GM18909 (cell line): ENCODE data around the gene PTBP2.

Experiments used
- ATAC-seq: cut with Tn5 transposase; IDR thresholded peaks from one replicate; pipeline ENCODE4 v1.9.1; 2021; ENCODE audit warnings: mild to moderate bottlenecking; ENCODE audit not compliant: unreplicated experiment, poor library complexity

PTBP2 gene

GRCh38 chr1:96815914-96816313, 94.3 kb downstream of the PTBP2 start:
- ATAC-seq = no peak

DNA sequence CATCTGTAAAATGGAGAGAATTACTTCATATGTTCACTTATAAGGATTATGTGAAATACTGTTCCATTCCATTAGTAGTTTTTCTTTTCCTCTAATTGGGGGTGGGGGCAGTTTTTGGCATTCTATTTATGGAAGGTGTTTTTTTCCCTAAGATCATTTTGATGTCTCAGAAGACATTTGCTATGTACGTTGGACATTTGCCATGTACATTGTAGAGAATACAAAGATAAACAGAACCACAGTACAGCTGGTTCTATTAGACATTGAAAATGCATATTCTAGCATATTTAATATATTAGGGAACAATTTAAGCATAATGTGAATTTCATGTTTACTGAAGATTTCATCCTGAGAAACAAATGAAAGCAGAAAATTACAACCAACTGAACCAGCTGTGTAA, 98.5 kb downstream of the PTBP2 start:
- ATAC-seq = no peak

DNA sequence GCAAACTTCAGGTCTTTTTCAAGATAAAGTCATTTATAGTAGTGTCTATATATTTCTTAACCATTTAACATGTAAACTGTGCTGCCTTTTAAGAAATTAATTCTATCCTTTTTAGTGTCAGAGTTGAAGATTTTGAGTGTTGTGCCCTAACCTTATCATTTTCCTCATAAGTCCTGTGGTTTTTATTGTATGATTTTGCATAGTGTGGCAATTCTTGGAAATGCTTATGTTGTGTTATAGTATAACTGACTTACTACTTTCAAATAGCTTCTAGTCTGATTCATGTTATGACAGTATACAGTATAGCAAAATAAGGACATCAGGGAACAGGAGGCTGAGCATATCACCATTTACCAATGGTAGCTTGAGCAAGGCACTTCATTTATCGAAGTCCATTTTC, 99.1 kb downstream of the PTBP2 start:
- no peak for ATAC-seq

DNA sequence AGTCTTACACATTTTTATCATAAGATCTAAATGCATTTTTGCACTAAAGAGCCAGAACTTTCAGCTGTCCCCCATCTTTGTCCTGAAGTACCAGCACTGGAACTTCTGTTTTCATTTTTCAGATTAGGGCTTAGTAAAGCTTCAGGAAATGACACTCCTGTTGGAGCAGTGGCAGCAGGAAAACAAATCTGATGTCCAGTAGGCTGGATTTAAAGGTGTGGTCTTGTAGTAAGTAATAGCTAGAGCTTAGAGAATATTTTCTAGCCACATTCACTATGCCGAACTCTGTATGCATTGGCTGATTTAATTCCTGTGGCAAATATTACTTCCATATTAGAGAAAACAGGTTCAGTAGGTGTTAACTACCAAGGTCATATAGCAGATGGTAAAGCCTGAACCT, 103.6 kb downstream of the PTBP2 start:
- ATAC-seq = no peak

DNA sequence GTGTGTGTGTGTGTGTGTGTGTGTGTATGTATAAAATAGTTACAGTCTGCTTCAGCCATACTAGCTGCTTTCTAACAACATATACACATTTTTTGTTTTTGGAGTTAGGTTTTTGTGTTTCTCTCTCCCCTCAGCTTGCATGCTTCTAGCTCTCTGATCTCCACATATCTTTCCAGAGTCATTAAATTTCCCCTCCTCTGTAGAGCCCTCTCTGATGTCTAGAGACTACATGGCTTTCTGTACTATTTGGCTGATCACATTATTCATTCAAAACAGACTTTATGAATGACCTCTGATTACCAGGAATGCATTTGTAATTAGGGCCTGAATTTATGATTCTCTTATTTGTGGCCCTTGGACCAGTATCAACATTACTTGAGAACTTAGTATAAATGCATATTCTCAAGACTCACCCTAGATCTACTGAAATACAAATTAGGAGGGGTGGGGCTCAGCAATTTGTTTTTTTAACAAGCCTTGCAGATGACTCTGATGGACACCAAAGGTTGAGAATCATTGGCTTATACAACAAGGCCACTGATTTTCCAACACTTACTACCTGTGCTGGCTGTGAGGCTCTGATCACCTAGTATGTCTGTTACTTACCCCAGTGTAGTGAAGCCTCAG, 104.5 kb downstream of the PTBP2 start:
- ATAC-seq = no peak

GRCh38 chr1:96833376-96833775, 111.8 kb downstream of the PTBP2 start:
- ATAC-seq = no peak

- no peak for ATAC-seq
Observed at GRCh38 chr1:96834986-96835385, 113.4 kb downstream of the PTBP2 start.

- ATAC-seq = no peak
Observed at GRCh38 chr1:96837057-96837780, 115.6 kb downstream of the PTBP2 start.

DNA sequence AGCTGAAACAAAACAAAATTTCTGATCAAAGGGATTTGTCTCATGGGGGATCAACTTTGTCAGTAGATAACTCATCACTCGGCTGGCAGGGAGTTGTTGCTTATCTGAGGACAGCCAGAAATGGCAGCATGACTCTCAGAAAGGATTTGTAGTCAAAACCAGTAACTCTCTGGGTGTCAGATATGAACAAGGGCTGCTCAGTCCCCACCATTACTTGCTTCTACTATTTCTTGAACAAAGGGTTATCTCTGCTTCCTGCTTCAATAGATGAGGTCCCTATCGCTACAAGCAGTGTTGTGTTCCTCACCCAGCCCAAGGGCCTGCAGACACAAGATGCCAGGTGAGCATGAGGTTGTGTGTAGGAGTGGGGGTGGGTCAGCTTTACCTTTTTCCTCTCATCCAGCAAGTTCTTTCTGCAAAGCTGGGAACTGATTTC, 116.2 kb downstream of the PTBP2 start:
- no peak for ATAC-seq

DNA sequence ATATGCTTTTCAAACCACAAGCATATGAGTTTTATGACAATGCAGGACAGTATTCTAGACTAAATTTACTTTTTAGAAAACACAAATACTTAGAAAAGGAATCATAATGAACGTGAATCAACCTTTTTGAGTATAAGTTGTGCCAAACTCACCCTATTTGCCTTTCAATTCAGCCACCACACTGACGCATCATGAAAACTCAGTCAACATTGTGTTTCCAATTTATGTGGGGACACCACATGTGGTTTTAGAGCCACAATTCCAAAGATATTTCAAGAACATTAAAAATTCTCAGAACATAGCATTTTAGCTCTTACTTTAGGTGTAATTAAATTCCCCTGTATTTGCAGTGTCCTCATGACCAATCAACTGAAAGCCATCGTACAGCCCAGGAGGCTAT, 118.8 kb downstream of the PTBP2 start:
- no peak for ATAC-seq

DNA sequence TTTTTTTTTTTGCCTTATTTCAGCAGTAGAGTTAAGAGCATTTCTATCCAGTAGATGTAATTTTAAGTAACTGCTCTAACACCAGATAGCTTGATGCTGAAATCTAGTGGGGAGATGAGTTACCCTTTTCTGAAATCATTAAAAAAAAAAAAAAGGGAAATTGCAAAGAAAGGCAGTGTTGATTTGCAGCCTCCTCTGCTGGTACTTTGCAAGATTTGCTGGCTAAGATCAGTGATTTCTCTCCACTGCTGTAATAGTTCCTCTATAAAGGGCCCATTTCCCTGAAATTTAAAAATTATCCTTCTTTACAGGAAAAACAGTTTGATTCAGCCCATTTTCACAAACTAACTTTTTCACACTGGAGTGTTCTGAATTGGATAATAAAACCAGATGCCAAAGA, 120.6 kb downstream of the PTBP2 start:
- no peak for ATAC-seq

DNA sequence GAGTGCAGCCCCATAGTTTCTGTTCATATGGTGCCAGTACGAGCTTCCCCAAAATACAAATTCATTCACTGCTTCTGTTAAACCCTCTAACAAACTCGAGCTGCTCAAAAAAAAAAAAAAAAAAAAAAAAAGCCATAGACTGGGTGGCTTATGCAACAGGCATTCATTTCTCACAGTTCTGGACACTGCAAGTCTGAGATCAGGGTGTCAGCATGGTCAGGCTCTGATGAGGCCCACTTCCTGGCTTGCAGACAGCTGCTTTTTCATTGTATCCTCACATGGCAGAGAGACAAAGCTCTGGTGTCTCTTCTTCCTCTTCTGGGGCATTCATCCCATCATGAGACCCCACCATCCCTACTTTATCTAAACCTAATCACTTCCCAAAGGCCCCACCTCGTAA, 121.6 kb downstream of the PTBP2 start:
- no peak for ATAC-seq

GRCh38 chr1:96843601-96844000, 122.0 kb downstream of the PTBP2 start:
- ATAC-seq = no peak

GRCh38 chr1:96845464-96845863, 123.9 kb downstream of the PTBP2 start:
- peak; percentile 84 for ATAC-seq

DNA sequence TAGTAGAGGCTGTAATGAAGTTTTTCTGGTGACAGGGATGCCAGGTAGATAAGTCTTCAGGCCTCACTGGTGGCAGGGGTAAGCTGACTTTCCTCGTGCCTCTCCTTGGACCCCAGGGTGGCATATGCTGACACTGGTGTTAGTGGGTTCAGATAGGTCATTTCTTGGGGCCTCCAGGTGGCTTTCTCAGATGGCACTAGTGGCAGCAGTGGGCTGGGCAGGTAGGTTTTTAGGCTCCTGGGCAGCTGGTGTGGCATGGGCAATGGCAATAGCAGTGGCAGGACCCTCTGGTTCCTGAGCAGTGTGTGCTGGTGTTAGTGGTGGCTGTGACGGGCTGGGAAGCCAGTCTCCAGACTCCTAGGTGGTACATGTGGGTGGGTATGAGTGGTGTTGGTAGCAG, 140.3 kb downstream of the PTBP2 start:
- no peak for ATAC-seq

DNA sequence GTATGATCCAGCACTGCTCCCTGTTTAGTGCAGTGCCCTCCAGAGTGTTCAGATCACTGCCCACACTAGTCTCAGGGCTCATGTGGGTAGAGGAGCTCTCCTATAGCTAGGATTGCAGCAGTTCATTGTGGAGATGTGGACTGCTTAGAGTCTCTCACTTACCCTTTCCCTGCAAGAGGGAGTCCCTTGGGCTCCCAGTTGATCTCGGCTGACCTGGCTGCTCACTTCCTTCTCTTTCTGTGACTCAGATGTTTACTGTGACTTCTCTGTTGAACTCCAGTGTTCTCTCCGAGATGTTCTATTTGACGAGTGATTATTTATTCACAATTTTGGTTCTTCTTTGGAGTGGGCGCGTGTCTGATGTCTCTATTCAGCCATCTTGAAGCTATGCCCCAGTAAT, 141.9 kb downstream of the PTBP2 start:
- ATAC-seq = no peak
